HL-60/S4 (cell line): ENCODE measurements around the gene GADD45A.
"Not testable (repeated sequence)": the region's sequence is repeated elsewhere in the genome, so short reads cannot be mapped to it uniquely, and the experiment has no call there.

Experiments used
- in situ Hi-C: fragments of 300-500 bp; cut with MboI; formaldehyde crosslinking; loops from 2 replicates; pipeline ENCODE4 v1.14.3; 2022; ENCODE audit warnings: low sequenced_read_pairs

Gene GADD45A

DNA sequence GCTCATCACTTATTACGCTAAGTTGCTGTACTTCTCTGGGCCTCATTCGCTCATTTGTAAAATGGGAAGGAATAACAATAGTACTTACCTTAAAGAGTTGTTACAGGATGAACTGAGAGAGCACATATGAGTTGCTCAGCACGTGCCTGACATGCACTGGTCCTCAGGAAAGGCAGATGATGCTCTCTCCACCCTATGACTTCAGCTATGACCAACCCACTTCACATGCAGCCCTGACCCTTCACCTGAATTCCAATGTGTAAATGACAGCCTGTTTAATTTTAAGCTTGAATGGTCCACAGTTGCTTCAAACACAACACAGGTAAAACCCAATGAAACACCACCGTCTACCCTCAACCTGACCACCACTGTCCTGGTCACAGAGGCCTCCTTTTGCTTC is 32.9 kb downstream of the GADD45A start:
- in situ Hi-C loops: no loop called here

GRCh38 chr1:67719329-67720196 is 34.6 kb downstream of the GADD45A start:
- in situ Hi-C loops: no loop called here

GRCh38 chr1:67721112-67721511 is 36.1 kb downstream of the GADD45A start:
- in situ Hi-C loops: no loop called here

- in situ Hi-C loops: no loop called here
Observed at GRCh38 chr1:67721650-67722291, 36.8 kb downstream of the GADD45A start.

DNA sequence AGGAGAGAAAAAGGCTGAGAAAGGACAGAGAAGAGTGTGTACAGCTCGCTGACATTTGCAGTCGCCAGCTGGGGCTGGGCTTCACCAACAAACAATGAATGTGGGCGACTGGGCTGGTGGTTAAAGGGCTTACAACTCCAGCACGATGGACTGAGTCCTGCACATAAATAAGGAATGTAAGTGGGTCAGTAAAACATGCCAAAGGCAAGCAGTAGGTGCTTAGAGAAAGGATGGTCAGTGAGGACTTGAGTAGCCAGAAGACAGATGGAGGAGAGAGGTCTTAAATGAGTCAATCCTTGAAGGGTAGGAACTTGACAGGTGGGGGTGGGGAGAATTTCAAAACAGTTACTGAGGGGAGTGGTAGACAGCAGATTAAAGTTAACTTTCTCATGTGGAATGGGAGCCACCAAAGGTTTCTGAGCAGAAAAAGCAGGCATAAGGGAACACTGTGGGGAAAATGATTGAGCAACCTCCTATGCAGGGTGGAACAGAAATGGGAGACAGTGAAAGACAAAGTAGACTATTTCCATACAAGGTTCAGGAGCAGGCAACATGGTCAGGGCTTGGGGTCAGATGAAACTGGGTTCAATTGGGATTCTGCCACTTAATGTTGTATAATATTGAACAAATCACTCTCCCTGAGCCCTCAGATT is 37.4 kb downstream of the GADD45A start:
- in situ Hi-C loops: no loop called here

- in situ Hi-C loops: no loop called here
Observed at GRCh38 chr1:67723126-67723525, 38.1 kb downstream of the GADD45A start.

DNA sequence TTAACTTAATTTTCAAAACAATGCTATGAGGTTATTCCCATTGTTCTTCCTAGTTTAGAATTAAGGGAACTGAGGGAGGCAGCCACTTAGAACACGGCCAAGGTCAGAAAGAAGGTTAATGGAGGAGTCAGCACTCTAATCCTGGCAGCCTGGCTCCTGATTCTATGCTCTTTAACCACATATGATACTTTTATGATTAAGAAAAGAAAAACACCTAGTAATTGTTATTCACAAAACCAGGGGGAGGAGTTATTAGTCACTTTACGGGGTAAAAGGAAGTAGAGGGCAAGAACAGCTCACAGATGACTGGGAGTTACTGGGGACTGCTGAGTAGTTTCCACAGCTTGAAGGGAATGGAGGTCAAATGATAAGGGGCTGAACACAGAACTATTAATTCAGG is 38.6 kb downstream of the GADD45A start:
- in situ Hi-C loops: no loop called here

GRCh38 chr1:67724928-67725560 is 40.0 kb downstream of the GADD45A start:
- in situ Hi-C loops: no loop called here

- in situ Hi-C loops: no loop called here
Observed at GRCh38 chr1:67726224-67726623, 41.2 kb downstream of the GADD45A start.

GRCh38 chr1:67729872-67730271 is 44.9 kb downstream of the GADD45A start:
- in situ Hi-C loops: no loop called here

DNA sequence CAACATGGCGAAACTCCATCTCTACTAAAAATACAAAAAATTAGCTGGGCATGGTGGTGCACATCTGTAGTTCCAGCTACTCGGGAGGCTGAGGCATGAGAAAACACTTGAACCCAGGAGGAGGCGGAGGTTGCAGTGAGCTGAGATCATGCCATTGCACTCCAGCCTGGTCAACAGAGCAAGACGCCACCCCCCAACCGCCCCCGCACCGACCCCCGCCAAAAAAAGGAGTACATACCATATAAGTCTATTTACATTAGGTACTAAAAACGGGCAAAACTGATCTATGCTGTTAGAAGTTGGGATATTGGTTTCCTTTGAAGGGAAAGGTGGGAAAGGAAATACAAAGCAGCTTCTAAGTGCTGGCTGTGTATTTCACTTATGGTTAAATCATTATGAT is 45.3 kb downstream of the GADD45A start:
- in situ Hi-C loops: not testable (repeated sequence)

DNA sequence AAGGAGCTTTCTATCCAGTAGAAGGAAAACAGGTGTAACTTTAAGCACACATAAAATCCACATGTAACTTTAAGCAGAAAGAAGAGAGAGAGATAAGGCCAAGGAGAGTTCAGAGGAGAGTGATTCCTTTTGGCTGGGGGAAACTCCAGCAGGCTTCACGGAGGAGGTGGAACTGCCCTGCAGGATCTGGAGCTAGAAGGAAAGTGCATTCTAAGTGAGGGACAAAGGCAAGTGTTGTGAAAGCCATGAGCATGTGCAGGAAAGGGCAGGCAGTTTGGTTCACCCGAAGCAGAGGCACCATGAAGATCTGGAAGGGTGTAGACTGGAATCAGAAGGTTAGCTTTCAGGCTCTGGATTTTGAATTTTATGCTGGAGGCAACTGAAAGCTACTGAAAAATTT is 46.3 kb downstream of the GADD45A start:
- in situ Hi-C loops: no loop called here

- in situ Hi-C loops: no loop called here
Observed at GRCh38 chr1:67732750-67733151, 47.8 kb downstream of the GADD45A start.

DNA sequence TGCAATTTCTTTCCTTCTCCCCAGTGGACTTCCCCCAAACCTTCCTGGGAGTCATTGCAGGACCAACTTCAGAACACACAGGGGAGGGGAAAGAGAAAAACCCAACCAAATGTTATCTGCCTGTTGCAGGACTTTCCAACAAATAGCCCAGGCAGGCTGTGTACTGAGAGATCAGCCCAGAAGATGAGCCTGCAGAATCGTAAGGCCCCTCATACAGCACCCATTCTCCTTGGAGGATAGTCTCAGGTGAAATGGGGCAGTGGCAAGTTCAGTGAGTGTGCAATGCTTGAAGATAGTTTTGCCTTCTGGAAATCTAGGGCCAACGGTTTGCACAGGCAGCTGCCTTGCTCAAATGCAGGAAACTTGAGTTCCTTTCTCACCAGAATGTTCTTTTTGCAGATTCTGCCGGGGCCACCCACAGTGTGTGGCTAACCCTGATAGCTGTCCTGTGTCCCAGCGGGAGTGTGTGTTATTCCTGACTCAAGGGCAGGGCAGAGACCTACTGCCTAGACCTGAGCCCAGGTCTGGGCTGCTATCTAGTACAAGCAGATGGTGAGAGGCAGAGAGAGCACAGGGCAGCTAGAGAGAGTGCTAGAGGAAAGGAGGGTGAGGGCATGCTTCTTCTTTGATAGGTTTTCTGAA is 48.8 kb downstream of the GADD45A start:
- in situ Hi-C loops: no loop called here

GRCh38 chr1:67734323-67734690 is 49.3 kb downstream of the GADD45A start:
- in situ Hi-C loops: no loop called here

GRCh38 chr1:67735206-67735605 is 50.2 kb downstream of the GADD45A start:
- in situ Hi-C loops: no loop called here

- in situ Hi-C loops: no loop called here
Observed at GRCh38 chr1:67735806-67736627, 51.0 kb downstream of the GADD45A start.

DNA sequence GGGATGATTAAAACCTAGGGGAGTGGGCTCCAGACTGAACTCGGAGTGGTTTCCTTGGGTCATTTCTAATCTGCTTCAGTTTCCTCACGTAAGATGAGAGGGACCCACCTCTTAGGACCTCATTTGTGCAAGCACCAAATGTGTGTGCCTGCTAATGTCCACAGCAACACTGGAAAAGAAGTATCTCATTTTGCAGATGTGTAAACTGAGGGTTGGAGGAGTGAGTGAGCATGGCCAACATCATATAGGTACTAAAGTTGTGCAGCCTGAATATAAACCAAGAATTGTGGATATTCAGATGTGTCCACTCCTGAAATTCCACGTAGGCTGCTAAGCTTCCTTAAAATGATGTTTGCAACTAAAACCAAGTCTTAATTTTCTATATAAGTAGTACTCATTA is 51.7 kb downstream of the GADD45A start:
- in situ Hi-C loops: no loop called here

DNA sequence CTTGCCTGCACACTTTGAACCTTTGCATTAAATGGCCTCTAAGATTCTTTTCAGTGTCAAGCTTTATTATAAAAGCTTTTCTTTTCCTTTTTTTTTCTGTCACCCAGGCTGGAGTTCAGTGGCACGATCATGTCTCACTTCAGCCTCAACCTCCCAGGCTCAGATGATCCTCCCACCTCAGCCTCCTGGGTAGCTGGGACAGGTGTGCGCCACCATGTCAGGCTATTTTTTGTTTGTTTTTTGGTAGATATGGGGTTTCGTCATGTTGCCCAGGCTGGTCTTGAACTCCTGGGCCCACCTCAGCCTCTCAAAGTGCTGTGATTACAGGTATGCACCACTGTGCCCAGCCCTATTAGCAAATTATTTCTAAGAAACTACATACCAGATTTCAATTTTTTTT is 52.9 kb downstream of the GADD45A start:
- in situ Hi-C loops: no loop called here
